ENCODE measurements around the gene SERPINB6.
A peak's percentile ranks its signal among the peaks of the same experiment; 100 is the strongest.
"Not testable (repeated sequence)": the region's sequence is repeated elsewhere in the genome, so short reads cannot be mapped to it uniquely, and the experiment has no call there.

SERPINB6 gene

DNA sequence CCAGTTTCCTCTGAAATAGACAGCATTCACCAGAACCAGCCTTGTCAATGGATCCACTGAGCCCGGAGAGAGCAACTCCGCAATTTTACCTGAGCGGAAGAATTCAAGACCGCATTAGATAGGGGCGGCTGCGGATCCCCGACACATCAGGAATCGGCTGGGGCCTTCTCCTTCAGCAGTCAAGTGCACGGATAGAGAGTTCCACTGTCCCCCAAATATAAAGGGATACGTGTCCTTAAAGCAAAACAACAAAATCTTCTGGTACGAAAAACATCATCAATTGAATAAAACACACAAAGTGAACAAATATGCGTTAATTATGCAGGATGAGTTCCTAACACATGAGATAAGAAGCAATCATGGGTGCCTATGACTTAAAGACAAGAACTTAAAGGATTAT, 18.3 kb downstream of the SERPINB6 start:
- no peak for DNase-seq

DNA sequence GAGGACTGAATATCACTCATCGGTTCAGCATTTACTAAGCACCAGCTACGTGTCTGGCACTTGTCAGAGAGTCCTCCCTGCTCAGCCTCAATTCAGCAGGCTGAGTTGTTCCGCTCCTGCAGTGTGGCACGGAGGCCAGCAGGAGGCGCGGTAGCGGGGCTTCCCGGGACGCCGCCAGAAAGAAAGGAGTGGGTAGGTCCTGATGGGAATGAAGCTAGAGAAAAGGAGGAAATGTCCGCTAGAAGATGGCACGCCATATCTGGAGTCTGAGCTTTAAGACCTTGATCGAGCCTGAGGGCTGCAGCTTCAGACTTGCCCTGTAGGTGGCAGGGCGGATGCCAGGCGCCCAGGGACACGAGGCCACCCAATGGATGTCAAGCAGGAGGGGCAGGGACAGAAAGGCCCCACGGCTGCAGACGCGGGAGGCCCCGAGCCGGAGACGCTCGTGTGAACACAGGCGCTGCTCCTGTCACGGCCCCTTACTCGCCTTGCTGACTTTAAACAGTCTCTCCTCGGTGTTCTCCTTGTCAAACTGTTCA, 18.7 kb downstream of the SERPINB6 start:
- DNase-seq: peak; percentile 94

DNA sequence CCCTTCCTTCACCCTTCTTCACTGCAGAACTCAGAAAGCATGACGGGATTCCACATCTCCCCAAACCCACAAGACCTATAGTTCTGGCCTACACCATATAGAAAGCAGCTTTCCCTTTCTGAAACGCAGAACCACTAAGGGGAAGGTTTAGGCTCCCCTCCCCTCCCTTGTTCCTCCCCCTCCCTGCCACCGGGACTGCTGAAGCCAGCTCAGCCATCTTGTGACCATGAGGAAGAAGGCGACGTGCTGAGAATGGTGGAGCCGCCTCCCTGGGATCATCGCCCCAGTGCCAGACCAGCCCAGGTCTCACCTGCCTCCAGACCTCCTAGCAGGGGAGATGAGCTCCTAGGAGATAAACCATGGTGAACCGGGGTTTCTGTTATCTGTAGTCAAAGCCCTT, 19.6 kb downstream of the SERPINB6 start:
- DNase-seq: no peak

DNA sequence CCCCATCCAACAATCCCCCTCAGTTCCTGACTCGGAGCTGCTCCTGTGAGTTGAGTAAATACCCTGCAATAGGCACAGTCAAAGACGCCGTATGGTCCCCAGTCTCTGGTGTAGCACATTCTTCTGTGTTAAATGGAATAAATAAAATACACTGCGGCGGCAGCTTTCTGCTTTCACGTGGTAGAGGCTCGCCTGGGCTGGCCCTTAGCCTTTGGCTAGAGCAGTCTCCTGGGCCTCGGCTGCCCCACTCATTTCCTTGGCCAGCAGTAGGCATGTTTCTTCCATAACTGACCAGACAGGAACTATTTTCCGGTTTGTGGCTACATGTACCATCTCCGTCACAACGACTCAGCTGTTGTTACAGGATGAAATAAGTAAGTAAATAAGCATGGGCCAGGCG, 20.7 kb downstream of the SERPINB6 start:
- no peak for DNase-seq

DNA sequence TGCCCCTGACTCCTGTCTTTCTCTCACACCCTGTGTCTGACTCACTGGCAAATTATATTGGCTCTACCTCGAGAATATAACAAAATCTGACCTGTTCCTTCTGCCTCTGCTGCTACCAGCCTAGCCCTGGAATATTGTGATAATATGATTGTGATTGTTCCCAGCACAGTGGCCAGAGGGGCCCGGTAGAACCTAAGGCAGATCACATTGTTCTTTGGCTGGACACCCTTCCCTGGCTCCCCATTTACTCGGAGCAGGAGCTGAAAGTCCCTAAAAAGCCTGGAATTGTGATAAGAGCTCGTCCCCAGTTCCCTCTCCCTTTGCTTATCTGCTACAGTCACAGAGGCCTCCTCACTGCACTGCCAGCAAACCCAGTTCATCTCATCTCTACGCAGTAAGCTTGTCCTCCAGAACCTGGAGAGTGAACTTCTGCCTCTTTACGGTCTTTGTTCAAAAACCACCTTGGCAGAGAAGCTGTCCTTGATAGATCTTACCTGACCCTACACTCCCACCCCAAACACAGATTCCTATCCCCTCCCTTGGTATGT, 21.8 kb downstream of the SERPINB6 start:
- no peak for DNase-seq

DNA sequence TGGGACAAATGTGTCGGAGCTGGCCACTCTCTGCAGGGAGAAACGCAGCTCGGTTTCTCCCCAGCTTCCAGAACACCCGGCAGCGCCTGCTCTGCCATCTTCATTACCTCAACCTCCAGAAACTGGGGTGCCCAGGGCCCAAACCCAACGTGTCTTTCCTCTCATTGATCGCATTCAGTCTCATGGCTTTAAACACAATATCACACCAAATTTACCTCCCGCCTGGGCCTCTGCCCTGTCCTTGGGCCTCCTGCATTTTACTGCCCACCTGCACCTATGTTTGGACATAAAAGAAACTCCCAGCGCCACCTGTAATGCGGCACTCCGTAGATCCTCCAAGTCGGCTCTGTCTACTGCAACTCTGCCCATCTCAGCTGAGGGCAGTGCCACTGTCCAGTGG, 22.2 kb downstream of the SERPINB6 start:
- DNase-seq: no peak

DNA sequence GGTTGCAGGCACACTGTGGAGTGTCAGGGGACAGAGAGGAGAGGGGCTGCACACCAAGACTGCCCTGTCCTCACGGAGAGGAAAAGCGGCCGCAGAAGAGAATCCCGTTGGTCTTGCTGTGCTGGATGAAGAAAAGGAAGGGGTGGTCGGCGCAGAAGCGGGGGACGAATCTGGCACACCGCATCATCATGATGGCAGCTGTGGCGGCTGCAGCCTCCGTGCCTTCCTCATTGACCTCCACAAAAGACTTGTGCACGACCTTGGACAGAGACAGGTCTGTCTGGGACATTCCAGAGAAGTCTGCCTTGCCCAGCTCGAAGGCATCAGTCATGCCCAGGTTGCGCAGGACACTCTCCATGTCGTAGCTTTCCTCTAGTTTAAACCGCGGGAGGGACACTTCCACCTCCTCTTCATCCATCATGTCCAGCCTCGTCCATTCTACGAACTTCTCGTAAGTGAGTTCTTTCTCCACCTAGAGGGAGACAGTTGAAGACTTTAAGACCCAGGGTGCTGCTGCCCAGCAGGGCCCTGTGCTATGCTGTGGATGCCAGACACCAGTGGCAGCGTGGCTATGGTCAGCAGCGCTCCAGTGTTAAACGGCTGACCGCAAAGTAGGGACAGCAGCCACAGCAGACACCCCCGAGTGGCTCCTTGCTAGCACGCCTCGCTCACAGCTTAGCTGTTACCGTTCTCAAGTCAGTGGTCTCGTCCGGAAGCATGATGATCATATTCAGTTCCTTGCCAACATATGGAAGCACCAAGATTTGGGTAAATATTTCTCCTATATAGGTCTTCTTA, 22.9 kb downstream of the SERPINB6 start:
- DNase-seq: no peak

DNA sequence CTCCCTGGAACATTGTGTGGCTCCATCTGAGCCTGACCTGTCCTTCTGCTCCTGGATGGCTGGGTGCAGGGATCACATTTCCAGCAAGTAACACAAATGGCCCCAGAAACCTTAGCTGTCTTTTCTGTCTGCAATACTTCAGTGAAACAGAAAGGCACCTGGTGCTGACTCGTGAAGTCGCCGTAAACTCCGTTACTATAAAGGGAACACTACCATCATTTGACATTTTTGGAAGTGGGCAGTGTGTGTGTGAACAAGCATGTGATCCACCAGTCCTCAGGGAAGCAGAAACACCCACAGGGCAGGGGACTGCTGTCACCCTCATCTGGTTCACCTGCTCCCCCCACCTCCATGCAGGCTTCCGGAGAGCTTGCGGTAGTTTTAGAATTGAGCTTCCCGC, 23.9 kb downstream of the SERPINB6 start:
- DNase-seq: no peak

DNA sequence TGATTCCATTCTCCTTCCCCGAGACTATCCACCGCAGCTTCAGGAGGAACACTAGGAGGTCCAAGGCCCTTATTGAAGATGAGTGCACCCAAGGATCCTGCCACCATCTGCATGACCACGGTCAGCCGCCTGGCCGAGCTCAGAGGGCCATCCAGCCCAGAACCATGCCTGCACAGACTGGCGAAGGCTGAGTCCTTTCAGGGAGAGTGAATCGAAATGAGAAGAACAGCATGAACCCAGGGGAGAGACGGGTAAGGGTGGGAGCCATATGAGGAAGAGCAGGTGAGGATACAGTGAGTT, 26.3 kb downstream of the SERPINB6 start:
- DNase-seq: no peak

DNA sequence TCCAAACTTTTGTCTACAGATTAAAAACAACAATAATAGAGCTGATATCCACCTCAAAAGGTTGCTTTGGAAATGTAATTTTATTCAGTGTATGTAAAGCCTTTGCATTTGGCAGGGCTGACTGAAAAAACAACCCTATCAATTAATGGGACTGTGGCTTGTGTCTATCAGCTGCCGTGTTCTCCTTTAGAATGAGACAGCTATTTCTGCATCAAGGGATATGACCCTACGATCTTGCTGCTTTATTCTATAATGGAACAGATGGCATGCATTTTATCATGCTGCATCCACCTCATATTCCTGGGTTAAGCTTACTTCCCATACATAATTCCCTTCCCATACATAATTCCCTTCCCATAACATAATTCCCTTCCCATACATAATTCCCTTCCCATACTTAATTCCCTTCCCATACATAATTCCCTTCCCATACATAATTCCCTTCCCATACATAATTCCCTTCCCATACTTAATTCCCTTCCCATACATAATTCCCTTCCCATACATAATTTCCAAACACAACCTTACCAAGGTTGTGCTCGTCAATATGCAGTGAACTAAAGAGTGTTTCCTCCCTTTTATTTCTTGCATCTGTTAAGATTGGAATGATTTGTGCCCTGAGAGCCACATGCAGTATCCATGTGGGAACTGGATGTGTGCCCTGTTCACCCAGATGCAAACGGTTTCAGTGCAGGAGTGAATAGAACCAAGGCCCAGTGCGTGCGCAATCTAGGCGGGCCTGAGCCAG, 26.8 kb downstream of the SERPINB6 start:
- DNase-seq: no peak

DNA sequence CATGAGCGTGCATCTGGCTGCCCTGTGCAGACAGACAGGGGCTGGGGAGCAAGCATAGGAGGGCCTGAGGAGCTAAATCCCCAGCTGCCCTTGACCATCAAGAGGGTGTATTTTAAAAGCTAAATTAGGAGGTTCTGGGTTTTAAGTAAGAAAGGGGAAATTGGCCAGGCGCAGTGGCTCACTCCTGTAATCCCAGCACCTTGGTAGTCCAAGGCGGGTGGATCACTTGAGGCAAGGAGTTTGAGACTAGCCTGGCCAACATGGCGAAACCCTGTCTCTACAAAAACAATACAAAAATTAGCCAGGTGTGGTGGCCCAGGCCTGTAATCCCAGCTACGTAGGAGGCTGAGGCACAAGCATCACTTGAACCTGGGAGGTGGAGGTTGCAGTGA, 27.8 kb downstream of the SERPINB6 start:
- no peak for DNase-seq

DNA sequence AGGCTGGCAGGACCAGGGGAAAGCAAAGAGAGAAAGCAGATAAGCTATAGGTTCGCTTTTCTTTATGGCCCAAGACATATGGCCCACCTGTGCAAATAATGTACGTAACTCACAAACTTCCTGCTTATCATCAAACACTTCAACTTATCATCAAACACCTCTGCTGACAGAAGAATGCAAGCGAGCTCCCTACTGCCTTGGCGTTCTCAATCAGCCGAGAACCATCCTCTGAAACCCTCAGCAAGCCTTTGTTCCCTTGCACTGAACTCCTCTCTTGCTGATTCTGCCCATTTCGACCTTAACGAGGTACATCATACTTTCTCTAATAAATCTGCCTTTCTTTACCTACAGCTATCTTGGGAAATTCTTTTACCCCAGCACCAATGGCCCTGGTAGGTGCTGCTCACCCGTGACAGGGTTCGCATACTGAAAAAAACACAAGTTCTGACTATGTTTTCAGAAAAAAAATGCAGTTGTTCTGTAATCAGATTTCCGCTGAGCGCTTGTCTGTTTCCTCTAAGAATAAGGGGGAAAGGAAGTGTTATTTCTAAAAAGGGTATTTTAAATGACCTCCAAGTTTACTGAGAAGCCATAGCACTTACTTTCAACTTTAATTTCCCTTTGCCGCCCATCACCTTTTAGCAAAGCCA, 28.3 kb downstream of the SERPINB6 start:
- DNase-seq: no peak

DNA sequence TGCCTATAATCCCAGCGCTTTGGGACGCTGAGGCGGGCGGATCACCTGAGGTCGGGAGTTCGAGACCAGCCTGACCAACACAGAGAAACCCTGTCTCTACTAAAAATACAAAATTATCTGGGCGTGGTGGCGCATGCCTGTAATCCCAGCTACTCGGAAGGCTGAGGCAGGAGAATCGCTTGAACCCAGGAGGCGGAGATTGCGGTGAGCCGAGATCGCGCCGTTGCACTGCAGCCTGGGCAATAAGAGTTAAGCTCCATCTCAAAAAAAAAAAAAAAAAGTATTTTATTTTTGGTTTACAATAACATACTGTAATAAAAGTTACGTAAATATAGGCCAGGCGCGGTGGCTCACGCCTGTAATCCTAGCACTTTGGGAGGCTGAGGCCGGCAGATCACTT, 29.3 kb downstream of the SERPINB6 start:
- not testable (repeated sequence) for DNase-seq

DNA sequence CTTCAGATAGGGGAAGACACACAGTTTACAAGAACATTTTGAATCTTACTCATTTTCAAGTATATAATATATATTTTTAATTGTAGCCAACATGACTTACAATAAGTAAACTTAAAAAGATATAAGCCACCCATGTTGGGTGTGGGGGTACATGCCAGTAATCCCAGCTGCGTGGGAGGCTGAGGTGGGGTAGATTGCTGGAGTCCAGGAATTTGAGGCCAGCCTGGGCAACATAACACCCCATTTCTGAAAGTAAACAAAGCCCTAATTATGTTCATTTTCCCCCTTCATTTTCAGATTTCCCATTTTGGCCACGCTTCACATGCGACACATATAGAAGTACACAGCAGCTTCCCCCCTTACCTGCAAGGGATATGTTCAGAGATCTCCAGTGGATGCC, 30.5 kb downstream of the SERPINB6 start:
- DNase-seq: no peak

DNA sequence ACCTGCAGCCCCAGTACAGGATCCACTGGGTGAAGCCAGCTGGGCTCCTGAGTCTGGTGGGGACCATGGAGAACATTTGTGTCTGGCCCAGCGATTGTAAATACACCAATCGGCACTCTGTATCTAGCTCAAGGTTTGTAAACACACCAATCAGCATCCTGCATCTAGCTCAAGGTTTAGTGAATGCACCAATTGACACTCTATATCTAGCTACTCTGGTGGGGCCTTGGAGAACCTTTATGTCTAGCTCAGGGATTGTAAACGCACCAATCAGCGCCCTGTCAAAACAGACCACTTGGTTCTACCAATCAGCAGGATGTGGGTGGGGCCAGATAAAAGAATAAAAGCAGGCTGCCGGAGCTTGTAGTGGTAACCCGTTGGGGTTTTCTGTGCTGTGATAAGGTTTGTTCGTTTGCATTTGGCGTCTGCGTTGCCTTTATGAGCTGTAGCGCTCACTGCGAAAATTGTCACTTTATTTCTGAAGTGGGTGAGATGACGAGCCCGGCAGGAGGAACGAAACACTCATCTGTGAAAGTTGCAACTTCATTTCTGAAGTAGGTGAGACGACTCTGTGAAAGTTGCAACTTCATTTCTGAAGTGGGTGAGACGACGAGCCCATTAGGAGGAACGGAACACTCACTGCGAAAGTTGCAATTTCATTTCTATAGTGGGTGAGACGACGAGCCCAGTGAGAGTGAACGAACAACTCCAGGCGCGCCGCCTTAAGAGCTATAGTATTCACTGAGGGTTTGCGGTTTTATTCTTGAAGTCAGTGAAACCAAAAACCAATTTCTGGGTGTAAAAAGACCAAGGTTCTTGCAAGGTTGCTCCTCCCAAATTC, 31.1 kb downstream of the SERPINB6 start:
- DNase-seq: no peak

DNA sequence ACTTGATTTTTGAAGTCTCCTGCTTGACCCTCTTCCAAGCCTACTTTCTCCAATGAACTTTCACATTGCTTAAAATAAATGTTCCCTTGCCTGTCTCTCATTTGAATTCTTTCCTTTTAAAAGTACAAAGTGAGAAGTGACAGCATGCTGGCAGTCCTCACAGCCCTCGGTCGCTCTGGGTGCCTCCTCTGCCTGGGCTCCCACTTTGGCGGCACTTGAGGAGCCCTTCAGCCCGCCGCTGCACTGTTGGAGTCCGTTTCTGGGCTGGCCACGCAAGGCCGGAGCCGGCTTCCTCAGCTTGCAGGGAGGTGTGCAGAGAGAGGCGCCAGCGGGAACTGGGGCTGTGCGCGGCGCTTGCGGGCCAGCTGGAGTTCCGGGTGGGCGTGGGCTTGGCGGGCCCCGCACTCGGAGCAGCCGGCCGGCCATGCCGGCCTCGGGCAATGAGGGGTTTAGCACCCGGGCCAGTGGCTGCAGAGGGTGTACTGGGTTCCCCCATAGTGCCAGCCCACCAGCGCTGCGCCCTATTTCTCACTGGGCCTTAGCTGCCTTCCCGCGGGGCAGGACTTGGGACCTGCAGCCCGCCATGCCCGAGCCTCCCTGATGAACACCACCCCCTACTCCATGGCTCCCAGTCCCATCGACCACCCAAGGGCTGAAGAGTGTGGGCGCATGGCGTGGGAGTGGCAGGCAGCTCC, 31.9 kb downstream of the SERPINB6 start:
- DNase-seq: no peak

DNA sequence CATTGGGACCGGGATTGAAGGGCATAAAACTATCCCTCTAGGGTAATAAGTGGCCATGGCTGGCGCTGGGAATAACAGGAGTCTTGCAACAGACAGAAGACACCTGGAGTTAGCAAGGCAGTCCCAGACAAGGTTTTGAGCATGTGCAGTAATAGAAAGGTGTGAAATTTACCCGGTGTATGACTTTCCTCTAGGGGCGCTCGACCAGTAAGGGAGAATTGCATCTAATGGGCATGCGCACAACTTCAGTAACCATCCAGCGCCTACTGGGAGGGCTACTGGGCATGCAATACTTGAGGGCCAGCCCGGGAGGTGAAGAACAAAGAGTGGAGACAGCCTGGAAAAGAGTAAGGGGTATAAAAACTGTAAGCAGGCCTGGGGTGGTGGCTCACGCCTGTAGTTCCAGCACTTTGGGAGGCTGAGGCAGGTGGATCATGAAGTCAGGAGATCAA, 32.7 kb downstream of the SERPINB6 start:
- no peak for DNase-seq

DNA sequence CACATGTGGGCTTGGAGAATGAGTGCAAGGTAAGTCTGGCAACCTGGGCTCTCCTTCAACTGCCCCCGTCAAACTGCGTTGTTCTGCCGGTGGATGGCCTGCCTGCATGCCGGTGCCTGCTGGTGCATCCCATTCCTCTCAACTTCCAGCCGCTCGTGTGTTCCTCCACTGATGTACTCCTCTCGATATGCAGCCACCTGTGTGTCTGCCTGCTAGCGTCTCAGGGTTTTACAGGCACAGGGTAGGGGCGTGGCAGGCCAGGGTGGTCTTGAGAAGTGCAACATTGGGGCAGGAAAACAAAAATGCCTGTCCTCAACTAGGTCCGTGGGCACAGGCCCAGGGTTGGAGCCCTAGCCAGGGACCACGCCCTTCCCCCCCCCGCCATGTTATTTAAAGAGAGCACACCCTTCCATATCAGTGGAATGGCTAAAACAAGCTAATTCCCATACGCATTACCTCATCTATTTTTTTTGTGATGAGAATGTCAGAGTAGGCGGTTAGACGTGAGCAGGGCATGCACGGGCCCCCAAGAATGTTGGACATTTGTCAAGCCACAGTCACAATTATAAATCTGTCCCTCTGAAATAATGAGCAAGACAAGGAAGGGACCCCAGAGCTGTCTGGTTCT, 33.2 kb downstream of the SERPINB6 start:
- no peak for DNase-seq

DNA sequence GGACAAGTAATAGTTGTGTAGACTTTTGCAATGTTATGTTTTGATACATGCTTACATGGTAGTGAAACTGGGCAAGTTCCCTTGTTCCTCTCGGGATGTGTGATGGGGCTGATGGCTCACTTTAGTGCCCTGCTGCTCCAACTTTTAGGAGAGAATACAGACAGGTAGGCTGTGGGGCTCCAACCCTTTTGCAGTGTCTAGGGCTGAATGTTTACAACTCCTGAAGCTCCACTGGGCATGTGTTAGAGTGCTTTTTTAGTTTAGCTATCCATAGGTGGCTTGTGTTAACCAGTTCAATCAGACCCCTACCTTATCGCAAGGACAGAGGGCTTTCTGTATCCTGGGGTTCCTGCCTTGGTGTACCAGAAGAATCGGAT, 33.8 kb downstream of the SERPINB6 start:
- DNase-seq: no peak

DNA sequence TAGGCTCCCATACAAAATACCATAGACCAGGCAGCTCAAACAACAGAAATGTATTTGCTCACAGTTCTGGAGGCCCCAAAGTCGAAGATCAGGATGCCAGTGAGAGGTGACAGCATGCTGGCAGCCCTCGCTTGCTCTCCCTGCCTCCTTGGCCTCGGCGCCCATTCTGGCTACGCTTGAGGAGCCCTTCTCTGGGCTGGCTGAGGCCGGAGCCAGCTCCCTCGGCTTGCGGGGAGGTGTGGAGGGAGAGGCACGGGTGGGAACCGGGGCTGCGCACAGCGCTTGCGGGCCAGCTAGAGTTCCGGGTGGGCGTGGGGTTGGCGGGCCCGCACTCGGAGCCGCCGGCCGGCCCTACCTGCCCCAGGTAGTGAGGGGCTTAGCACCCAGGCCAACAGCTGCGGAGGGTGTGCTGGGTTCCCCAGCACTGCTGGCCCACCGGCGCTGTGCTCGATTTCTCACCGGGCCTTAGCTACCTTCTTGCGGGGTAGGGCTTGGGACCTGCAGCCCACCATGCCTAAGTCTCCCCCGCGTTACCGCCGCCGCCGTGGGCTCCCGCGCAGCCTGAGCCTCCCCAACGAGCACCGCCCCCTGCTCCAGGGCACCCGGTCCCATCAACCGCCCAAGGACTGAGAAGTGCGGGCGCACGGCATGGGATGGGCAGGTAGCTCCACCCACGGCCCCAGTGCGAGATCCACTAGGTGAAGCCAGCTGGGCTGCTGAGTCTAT, 35.6 kb downstream of the SERPINB6 start:
- no peak for DNase-seq

DNA sequence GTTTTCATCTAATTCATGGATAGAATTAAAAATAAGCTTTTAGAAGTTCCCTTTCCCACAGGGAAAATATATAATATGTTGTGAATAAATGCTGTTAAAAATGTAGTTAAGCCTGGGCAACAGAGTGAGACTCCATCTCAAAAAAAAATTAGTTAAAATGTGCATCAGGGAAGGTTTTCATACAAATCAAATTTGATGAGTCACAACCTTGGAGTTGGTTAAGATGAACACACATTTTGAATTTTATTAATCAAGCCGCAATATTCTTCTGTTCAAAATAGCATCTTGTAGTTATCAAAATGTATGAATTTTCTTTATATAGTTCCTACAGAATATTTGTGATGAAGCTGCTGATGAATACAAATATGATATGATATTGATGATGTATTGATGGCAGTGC, 37.3 kb downstream of the SERPINB6 start:
- no peak for DNase-seq

All from EL (cell line).